GM23248 (cell line): ENCODE results near the gene MARK1.

ENCODE experiments used
- EZH2 ChIP-seq: fragments of 200-600 bp; sonication (generic); IDR thresholded peaks from 2 replicates; pipeline ENCODE4 v1.6.1; 2018; ENCODE audit warnings: antibody characterized with exemption, mild to moderate bottlenecking; ENCODE audit not compliant: insufficient read depth, poor library complexity, severe bottlenecking
- EZH2phosphoT487 ChIP-seq: fragments of 200-600 bp; sonication (generic); IDR thresholded peaks from 2 replicates; pipeline ENCODE4 v1.6.1; 2018; ENCODE audit warnings: antibody characterized with exemption, moderate library complexity, mild to moderate bottlenecking, low read depth; ENCODE audit not compliant: insufficient read depth

- TF ChIP-seq EZH2 (no peak), EZH2phosphoT487 (no peak)
Observed at GRCh38 chr1:220521778-220522177, 6.2 kb upstream of the MARK1 start.
